Hepatocyte (in vitro differentiated cells): Measurements from ENCODE around the gene DLG2.

Experiments
- EZH2 ChIP-seq: fragments of 200-600 bp; sonication (generic); IDR thresholded peaks from 2 replicates; pipeline ENCODE4 v1.6.1; 2016; ENCODE audit warnings: antibody characterized with exemption, mild to moderate bottlenecking, borderline replicate concordance
- TF ChIP-seq, protein P1 (sequence below): fragments of 200-600 bp; sonication (generic); IDR thresholded peaks from 2 replicates; pipeline ENCODE4 v1.5.1; 2016; ENCODE audit warnings: antibody characterized with exemption, mild to moderate bottlenecking; ENCODE audit not compliant: poor library complexity

DNA sequence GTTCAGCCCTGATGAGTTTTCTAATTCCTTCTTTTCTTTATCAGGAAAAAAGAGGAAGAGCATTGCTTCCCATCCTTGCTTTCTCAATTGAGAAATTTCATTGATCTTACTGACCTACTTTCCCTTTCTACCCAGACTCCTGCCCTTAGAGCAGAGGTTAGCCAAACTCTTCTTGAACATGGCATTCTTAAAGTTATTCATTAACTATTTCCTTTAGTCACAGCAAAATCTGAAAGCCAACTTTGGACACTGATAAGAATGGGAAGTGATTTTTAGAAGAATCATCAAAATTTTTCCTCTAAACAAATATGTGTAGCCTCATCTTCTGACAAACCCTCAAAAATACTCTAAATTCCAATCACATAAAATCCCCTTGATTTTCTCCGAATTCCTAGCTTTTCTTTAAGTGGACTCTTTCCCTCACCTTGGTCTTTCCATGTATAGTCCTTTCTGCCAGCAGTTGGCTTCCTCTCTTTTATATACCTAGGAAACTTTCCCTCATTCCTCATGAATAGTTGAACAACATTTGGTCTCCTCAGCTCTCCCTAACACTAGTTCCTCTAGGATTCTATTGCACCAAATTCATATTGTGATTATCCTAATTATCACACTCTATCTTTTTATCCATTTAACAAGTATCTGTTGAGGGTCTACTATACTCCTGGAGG lies 1774.2 kb downstream of the DLG2 start:
- TF ChIP-seq, protein P1, sequence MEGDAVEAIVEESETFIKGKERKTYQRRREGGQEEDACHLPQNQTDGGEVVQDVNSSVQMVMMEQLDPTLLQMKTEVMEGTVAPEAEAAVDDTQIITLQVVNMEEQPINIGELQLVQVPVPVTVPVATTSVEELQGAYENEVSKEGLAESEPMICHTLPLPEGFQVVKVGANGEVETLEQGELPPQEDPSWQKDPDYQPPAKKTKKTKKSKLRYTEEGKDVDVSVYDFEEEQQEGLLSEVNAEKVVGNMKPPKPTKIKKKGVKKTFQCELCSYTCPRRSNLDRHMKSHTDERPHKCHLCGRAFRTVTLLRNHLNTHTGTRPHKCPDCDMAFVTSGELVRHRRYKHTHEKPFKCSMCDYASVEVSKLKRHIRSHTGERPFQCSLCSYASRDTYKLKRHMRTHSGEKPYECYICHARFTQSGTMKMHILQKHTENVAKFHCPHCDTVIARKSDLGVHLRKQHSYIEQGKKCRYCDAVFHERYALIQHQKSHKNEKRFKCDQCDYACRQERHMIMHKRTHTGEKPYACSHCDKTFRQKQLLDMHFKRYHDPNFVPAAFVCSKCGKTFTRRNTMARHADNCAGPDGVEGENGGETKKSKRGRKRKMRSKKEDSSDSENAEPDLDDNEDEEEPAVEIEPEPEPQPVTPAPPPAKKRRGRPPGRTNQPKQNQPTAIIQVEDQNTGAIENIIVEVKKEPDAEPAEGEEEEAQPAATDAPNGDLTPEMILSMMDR = no peak
- no peak for TF ChIP-seq EZH2
